Measurements from ENCODE around the gene RPS6KL1. TPM values are rescaled to one million over a fixed set of nuclear protein-coding genes. Genes with fewer than 3 reads are reported as not detected.

The RPS6KL1 gene
- total RNA-seq, 5 donors from 2014 or later (not counting 1 experiment from before 2014, with no cell fraction given): 3.2 to 15.3 (median 6.2) TPM

- no peaks in the 10 kb centered on the region for H3K36me3 Mint-ChIP-seq
- whole genome bisulfite sequencing (ENCODE audit: insufficient coverage): 89% methylated on average over 15 of the region's 16 CpGs
- no peak overlapping the region for H3K4me3 ChIP-seq (ENCODE audit: control insufficient read depth in 1 of 2, extremely low read depth in 1 of 2, low read length in 1 of 2)
- peaks cover 0 to 11% of the 10 kb centered on the region in 2 experiments for H3K4me1 ChIP-seq (ENCODE audit: control insufficient read depth in 1 of 2, extremely low read depth in 1 of 2, insufficient read depth in 2 of 2, low read length in 2 of 2)
- H3K9me3 ChIP-seq: no peaks in the 10 kb centered on the region
- ATAC-seq (replicated peaks in 1 of 4) (no peak), DNase-seq (no peak)
- H3K4me1 Mint-ChIP-seq: peaks cover 7 to 9% (median 8%) of the 10 kb centered on the region in 3 donors
- ChIA-PET CTCF (interaction anchor here (0.6 to 2.2 kb wide), 2 partner anchors 8 to 139 kb away, joined by 3 to 5 read pairs; no protein-coding TSS in a partner anchor), POLR2A (interaction anchor here in 1 of 2 donors (0.5 kb wide), 1 partner anchor 144 kb away, joined by 3 read pairs; no protein-coding TSS in a partner anchor)
- H3K27ac ChIP-seq (ENCODE audit: low read length): no peak overlapping the region
- H3K27me3 ChIP-seq (replicated peaks in 1 of 2; ENCODE audit: control insufficient read depth in 2 of 2, extremely low read depth in 1 of 2, insufficient read depth in 2 of 2, low read length in 1 of 2): peaks cover 0 to 49% of the 10 kb centered on the region in 2 experiments
- no peak overlapping the region for H3K27ac Mint-ChIP-seq
- H3K27me3 Mint-ChIP-seq: peaks cover 11 to 12% of the 10 kb centered on the region in 2 donors
- no peaks in the 10 kb centered on the region for H3K36me3 ChIP-seq (ENCODE audit: control insufficient read depth in 2 of 2, extremely low read depth in 1 of 2, insufficient read depth in 1 of 2, low read length in 1 of 2)
- H3K9me3 Mint-ChIP-seq: no peaks in the 10 kb centered on the region
- no peak overlapping the region for H3K4me3 Mint-ChIP-seq
Measured at GRCh38 chr14:74949191-74949601, 26.1 kb upstream of the RPS6KL1 start.

- Histone ChIP-seq H3K27ac (ENCODE audit: low read length) (no peak overlapping the region), H3K36me3 (ENCODE audit: control insufficient read depth in 2 of 2, extremely low read depth in 1 of 2, insufficient read depth in 1 of 2, low read length in 1 of 2) (no peaks in the 10 kb centered on the region), H3K4me3 (ENCODE audit: control insufficient read depth in 1 of 2, extremely low read depth in 1 of 2, low read length in 1 of 2) (no peak overlapping the region), H3K27me3 (replicated peaks in 1 of 2; ENCODE audit: control insufficient read depth in 2 of 2, extremely low read depth in 1 of 2, insufficient read depth in 2 of 2, low read length in 1 of 2) (peaks cover 0 to 42% of the 10 kb centered on the region in 2 experiments), H3K9me3 (no peaks in the 10 kb centered on the region), H3K4me1 (ENCODE audit: control insufficient read depth in 1 of 2, extremely low read depth in 1 of 2, insufficient read depth in 2 of 2, low read length in 2 of 2) (peaks cover 0 to 11% of the 10 kb centered on the region in 2 experiments)
- 90% methylated on average over 8 of the region's 23 CpGs for WGBS (ENCODE audit: insufficient coverage)
- H3K27me3 Mint-ChIP-seq: peaks cover 8 to 10% of the 10 kb centered on the region in 2 donors
- ChIA-PET CTCF (interaction anchor here in 1 of 2 donors (1.4 to 2.2 kb wide), 2 partner anchors 27 to 140 kb away, joined by 5 to 6 read pairs; no protein-coding TSS in a partner anchor), POLR2A (interaction anchor here in 1 of 2 donors (0.5 to 0.6 kb wide), 2 partner anchors 145 to 330 kb away, joined by 3 read pairs; partner anchors contain the start of gene FOS)
- no peak overlapping the region for H3K4me3 Mint-ChIP-seq
- H3K36me3 Mint-ChIP-seq: no peaks in the 10 kb centered on the region
- peaks cover 7 to 10% (median 9%) of the 10 kb centered on the region in 3 donors for H3K4me1 Mint-ChIP-seq
- no peak overlapping the region for H3K27ac Mint-ChIP-seq
- ATAC-seq (replicated peaks in 1 of 4): no peak
- H3K9me3 Mint-ChIP-seq: no peaks in the 10 kb centered on the region
- no peak for DNase-seq
Measured at GRCh38 chr14:74948228-74949175, 25.4 kb upstream of the RPS6KL1 start.

GRCh38 chr14:74947353-74948227 is 24.5 kb upstream of the RPS6KL1 start:
- WGBS (ENCODE audit: insufficient coverage): 72% methylated on average over 5 of the region's 13 CpGs
- ATAC-seq (replicated peaks in 1 of 4) (no peak), DNase-seq (no peak)
- Histone ChIP-seq H3K4me1 (ENCODE audit: control insufficient read depth in 1 of 2, extremely low read depth in 1 of 2, insufficient read depth in 2 of 2, low read length in 2 of 2) (peaks cover under 1 to 16% of the 10 kb centered on the region in 2 experiments), H3K9me3 (no peaks in the 10 kb centered on the region), H3K27me3 (replicated peaks in 1 of 2; ENCODE audit: control insufficient read depth in 2 of 2, extremely low read depth in 1 of 2, insufficient read depth in 2 of 2, low read length in 1 of 2) (peaks cover 0 to 33% of the 10 kb centered on the region in 2 experiments), H3K36me3 (ENCODE audit: control insufficient read depth in 2 of 2, extremely low read depth in 1 of 2, insufficient read depth in 1 of 2, low read length in 1 of 2) (no peaks in the 10 kb centered on the region), H3K4me3 (ENCODE audit: control insufficient read depth in 1 of 2, extremely low read depth in 1 of 2, low read length in 1 of 2) (no peak overlapping the region), H3K27ac (ENCODE audit: low read length) (no peak overlapping the region)
- CTCF ChIA-PET: interaction anchor here in 1 of 2 donors (1.4 to 2.2 kb wide), 2 partner anchors 26 to 141 kb away, joined by 5 to 6 read pairs; no protein-coding TSS in a partner anchor
- Mint-ChIP-seq H3K4me3 (no peak overlapping the region), H3K36me3 (no peaks in the 10 kb centered on the region), H3K27ac (no peak overlapping the region), H3K4me1 (peaks cover 15 to 18% (median 18%) of the 10 kb centered on the region in 3 donors), H3K27me3 (peaks cover 3 to 6% of the 10 kb centered on the region in 2 donors), H3K9me3 (no peaks in the 10 kb centered on the region)
- POLR2A ChIA-PET: no interaction called here

- no peak for DNase-seq
- H3K27ac ChIP-seq (ENCODE audit: low read length): no peak overlapping the region
Measured at GRCh38 chr14:74946659-74947281, 23.7 kb upstream of the RPS6KL1 start.

GRCh38 chr14:74945852-74946658 is 23.0 kb upstream of the RPS6KL1 start:
- POLR2A ChIA-PET: interaction anchor here in 1 of 2 donors (0.6 kb wide), 1 partner anchor 56 kb away, joined by 4 read pairs; no protein-coding TSS in a partner anchor
- no peaks in the 10 kb centered on the region for H3K36me3 Mint-ChIP-seq
- DNase-seq (peak; percentile 30 to 84 (median 62)), ATAC-seq (replicated peaks in 1 of 4) (peak; percentile 59 to 81 (median 70))
- H3K27me3 Mint-ChIP-seq: peaks cover 0 to 5% of the 10 kb centered on the region in 2 donors
- WGBS (ENCODE audit: insufficient coverage): 50% methylated on average over 10 of the region's 17 CpGs
- H3K4me3 ChIP-seq (ENCODE audit: control insufficient read depth in 1 of 2, extremely low read depth in 1 of 2, low read length in 1 of 2): no peak overlapping the region
- H3K4me3 Mint-ChIP-seq: peak overlapping the region in 1 of 3 donors; percentile 11
- H3K4me1 ChIP-seq (ENCODE audit: control insufficient read depth in 1 of 2, extremely low read depth in 1 of 2, insufficient read depth in 2 of 2, low read length in 2 of 2): peaks cover 4 to 32% of the 10 kb centered on the region in 2 experiments
- H3K9me3 ChIP-seq: no peaks in the 10 kb centered on the region
- peaks cover 0 to 18% of the 10 kb centered on the region in 2 experiments for H3K27me3 ChIP-seq (replicated peaks in 1 of 2; ENCODE audit: control insufficient read depth in 2 of 2, extremely low read depth in 1 of 2, insufficient read depth in 2 of 2, low read length in 1 of 2)
- CTCF ChIA-PET: interaction anchor here (0.6 to 1.0 kb wide), 4 partner anchors 23 to 1577 kb away, joined by 3 read pairs; partner anchors contain the start of gene RPS6KL1 (in 1 of the 2)
- no peak overlapping the region for H3K27ac ChIP-seq (ENCODE audit: low read length)
- peak overlapping the region in 1 of 2 donors; percentile 24 for H3K27ac Mint-ChIP-seq
- no peaks in the 10 kb centered on the region for H3K9me3 Mint-ChIP-seq
- peaks cover 28 to 34% (median 33%) of the 10 kb centered on the region in 3 donors for H3K4me1 Mint-ChIP-seq
- H3K36me3 ChIP-seq (ENCODE audit: control insufficient read depth in 2 of 2, extremely low read depth in 1 of 2, insufficient read depth in 1 of 2, low read length in 1 of 2): no peaks in the 10 kb centered on the region

More at GRCh38 chr14:74946659-74947281, 23.7 kb upstream of the RPS6KL1 start:
- CTCF ChIA-PET: interaction anchor here in 1 of 2 donors (1.4 kb wide), 1 partner anchor 25 kb away, joined by 6 read pairs; no protein-coding TSS in a partner anchor
- Mint-ChIP-seq H3K4me3 (no peak overlapping the region), H3K4me1 (peaks cover 21 to 27% (median 26%) of the 10 kb centered on the region in 3 donors), H3K27me3 (peaks cover 2 to 5% of the 10 kb centered on the region in 2 donors), H3K27ac (no peak overlapping the region), H3K36me3 (no peaks in the 10 kb centered on the region), H3K9me3 (no peaks in the 10 kb centered on the region)
- Histone ChIP-seq H3K9me3 (no peaks in the 10 kb centered on the region), H3K4me1 (ENCODE audit: control insufficient read depth in 1 of 2, extremely low read depth in 1 of 2, insufficient read depth in 2 of 2, low read length in 2 of 2) (peaks cover 4 to 25% of the 10 kb centered on the region in 2 experiments), H3K27me3 (replicated peaks in 1 of 2; ENCODE audit: control insufficient read depth in 2 of 2, extremely low read depth in 1 of 2, insufficient read depth in 2 of 2, low read length in 1 of 2) (peaks cover 0 to 25% of the 10 kb centered on the region in 2 experiments), H3K36me3 (ENCODE audit: control insufficient read depth in 2 of 2, extremely low read depth in 1 of 2, insufficient read depth in 1 of 2, low read length in 1 of 2) (no peaks in the 10 kb centered on the region), H3K4me3 (ENCODE audit: control insufficient read depth in 1 of 2, extremely low read depth in 1 of 2, low read length in 1 of 2) (no peak overlapping the region)
- 49% methylated on average over 5 of the region's 5 CpGs for WGBS (ENCODE audit: insufficient coverage)
- POLR2A ChIA-PET: interaction anchor here in 1 of 2 donors (0.6 kb wide), 1 partner anchor 57 kb away, joined by 4 read pairs; no protein-coding TSS in a partner anchor
- no peak for ATAC-seq (replicated peaks in 1 of 4)
